Activated T-cell treated with anti-CD3 and anti-CD28 coated beads, Interleukin-2, amount 50 U/mL, for 4 hours (primary cell): ENCODE results near the gene MRC1. TPM values are rescaled to one million over a fixed set of nuclear protein-coding genes. Genes with fewer than 3 reads are reported as not detected.

Experiments
- ATAC-seq, 2 donors: fragments of 200-7000 bp; cut with Tn5 transposase; one replicate each; pipeline ENCODE4 v1.10.0; 2021
- DNase-seq: peaks from one replicate; pipeline ENCODE4 v3.0.0-alpha.2; 2020
- H3K27me3 Mint-ChIP-seq: one replicate; pipeline ENCODE4 v1.8.0; 2021; ENCODE audit warnings: low read depth, mixed read lengths
- H3K36me3 Mint-ChIP-seq: one replicate; pipeline ENCODE4 v1.8.0; 2022; ENCODE audit warnings: mixed read lengths; ENCODE audit not compliant: insufficient read depth
- H3K4me1 Mint-ChIP-seq: one replicate; pipeline ENCODE4 v1.8.0; 2021; ENCODE audit warnings: low read depth, mixed read lengths
- H3K4me3 Mint-ChIP-seq: one replicate; pipeline ENCODE4 v1.8.0; 2021; ENCODE audit warnings: mild to moderate bottlenecking, moderate library complexity, mixed read lengths
- H3K9me3 Mint-ChIP-seq: one replicate; pipeline ENCODE4 v1.8.0; 2021; ENCODE audit warnings: mixed read lengths
- total RNA-seq, 3 donors: library from RNA; stranded (reverse); gene quantifications; one replicate each; pipeline ENCODE4 v1.2.1, GENCODE V29; 2021

Gene MRC1
- under 1 TPM; 0.14 to 0.23 (median 0.16) TPM for total RNA-seq

DNA sequence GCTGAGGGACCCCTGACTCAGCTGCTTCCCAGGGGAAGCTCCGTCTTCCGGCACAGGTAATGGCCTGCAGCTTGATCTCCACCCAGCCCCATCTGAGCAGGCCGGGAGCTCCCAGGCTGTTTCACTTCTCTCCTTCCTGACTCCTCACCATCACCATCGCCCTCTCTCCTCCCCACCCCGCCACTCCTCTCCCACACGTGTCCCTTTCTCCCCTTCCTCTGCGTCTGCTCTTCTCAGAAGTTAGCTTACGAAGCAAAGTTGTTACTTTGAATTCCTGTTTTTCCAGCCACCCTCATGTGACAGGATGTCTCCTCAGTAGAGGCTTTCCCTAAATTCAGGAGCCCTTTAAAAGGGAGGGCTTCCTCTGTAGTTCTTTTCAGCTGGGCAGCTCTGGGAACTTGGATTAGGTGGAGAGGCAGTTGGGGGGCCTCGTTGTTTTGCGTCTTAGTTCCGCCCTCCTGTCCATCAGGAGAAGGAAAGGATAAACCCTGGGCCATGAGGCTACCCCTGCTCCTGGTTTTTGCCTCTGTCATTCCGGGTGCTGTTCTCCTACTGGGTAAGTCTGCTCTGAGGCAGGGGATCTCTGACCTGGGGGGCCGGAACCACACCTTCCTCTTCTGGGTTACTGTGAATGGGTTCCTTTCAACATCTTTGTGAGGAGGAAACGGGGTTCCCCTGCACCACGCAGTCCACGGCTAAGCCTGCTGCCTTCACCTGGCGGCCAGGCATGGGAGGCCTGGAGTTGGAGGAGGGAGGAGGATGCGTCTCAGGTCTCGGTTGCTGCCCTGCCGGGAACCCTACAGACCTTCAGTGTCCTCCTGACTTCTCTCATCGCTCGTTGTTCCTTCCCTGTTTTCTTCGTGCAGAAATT lies at the start of gene MRC1:
MRC1 (plus strand) TSS at position 378 of the 871 bp plus-strand sequence; CDS start at position 496, 118 bp downstream.
- Mint-ChIP-seq H3K36me3 (no peaks in the 10 kb centered on the region), H3K9me3 (no peaks in the 10 kb centered on the region), H3K4me3 (no peak within 1 kb of the TSS), H3K27me3 (peaks cover 29% of the 10 kb centered on the region), H3K4me1 (peaks cover 3% of the 10 kb centered on the region)
- ATAC-seq: peak in 1 of 2 donors; percentile 25
- DNase-seq: no peak

- Mint-ChIP-seq H3K27me3 (peaks cover 5% of the 10 kb centered on the region), H3K36me3 (no peaks in the 10 kb centered on the region), H3K9me3 (peaks cover 6% of the 10 kb centered on the region), H3K4me1 (no peaks in the 10 kb centered on the region), H3K4me3 (no peak overlapping the region)
- ATAC-seq: no peak
- no peak for DNase-seq
Observed at GRCh38 chr10:17764142-17764541, 45.0 kb upstream of the MRC1 start.

DNA sequence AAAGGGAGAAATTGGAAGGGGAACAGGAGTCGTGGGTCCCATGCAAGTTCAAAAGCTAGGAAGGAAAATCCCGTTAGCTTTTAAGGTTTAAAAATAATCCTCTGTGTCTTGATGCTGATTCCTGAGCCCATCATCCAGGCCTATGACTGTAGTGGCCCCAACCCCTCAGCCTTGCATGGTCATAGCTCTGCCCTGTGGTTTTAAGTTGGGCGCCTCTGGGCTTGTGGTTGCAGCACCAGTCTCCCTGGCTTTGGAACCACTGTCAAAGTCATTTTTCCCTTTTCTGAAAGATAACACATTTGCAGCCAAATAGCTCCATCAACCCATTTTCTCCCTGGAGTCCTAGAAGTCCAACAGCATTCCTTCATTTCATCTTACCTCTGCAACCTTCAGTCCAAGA lies 43.5 kb upstream of the MRC1 start:
- Mint-ChIP-seq H3K27me3 (peaks cover 5% of the 10 kb centered on the region), H3K36me3 (no peaks in the 10 kb centered on the region), H3K4me1 (no peaks in the 10 kb centered on the region), H3K9me3 (peaks cover 6% of the 10 kb centered on the region), H3K4me3 (no peak overlapping the region)
- no peak for DNase-seq
- no peak for ATAC-seq

DNA sequence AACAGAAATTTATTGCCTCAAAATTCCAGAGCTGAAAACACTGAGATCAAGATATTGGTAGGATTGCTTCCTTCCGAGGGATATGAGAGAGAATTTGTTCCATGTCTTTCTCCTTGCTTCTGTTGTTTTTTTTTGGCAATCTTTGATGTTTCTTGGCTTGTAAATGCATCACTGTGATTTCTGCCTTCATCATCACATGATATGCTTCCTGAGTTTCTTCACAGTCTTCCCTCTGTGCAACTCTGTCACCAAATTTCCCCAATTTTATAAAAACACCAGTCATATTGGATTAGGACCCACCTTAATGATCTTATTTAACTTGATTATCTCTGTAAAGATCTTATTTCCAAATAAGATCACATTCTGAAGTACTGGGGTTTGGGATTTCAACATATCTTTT lies 42.4 kb upstream of the MRC1 start:
- H3K4me3 Mint-ChIP-seq: no peak overlapping the region
- no peaks in the 10 kb centered on the region for H3K36me3 Mint-ChIP-seq
- ATAC-seq (no peak), DNase-seq (no peak)
- H3K4me1 Mint-ChIP-seq: no peaks in the 10 kb centered on the region
- peaks cover 6% of the 10 kb centered on the region for H3K9me3 Mint-ChIP-seq
- peaks cover 5% of the 10 kb centered on the region for H3K27me3 Mint-ChIP-seq

GRCh38 chr10:17768496-17768895 lies 40.7 kb upstream of the MRC1 start:
- no peak for ATAC-seq
- Mint-ChIP-seq H3K36me3 (no peaks in the 10 kb centered on the region), H3K27me3 (peaks cover 5% of the 10 kb centered on the region), H3K4me1 (no peaks in the 10 kb centered on the region), H3K9me3 (peaks cover 6% of the 10 kb centered on the region), H3K4me3 (no peak overlapping the region)
- DNase-seq: no peak

- DNase-seq (no peak), ATAC-seq (no peak)
- H3K9me3 Mint-ChIP-seq: peaks cover 6% of the 10 kb centered on the region
- H3K36me3 Mint-ChIP-seq: no peaks in the 10 kb centered on the region
- H3K4me1 Mint-ChIP-seq: no peaks in the 10 kb centered on the region
- peaks cover 5% of the 10 kb centered on the region for H3K27me3 Mint-ChIP-seq
- H3K4me3 Mint-ChIP-seq: no peak overlapping the region
Observed at GRCh38 chr10:17768957-17769356, 40.2 kb upstream of the MRC1 start.

DNA sequence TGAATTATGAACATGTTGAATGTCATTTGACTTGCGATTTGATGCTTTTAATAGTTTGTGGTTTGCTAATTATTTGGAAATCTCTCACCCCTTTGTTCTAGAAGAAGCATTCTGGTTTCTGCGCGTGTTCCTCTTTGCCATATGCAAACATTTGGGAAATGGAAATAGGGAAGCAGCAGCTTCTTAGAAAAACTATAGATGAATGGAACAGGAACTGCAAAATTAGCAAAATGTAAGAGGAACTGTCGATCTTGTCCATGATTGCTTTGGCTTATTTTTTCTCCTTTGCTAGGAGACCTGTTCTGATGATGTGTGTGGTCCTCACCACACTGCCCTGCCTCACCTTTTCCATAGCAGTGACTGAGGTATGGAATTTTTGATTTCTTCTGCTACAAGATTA lies 38.1 kb upstream of the MRC1 start:
- DNase-seq: no peak
- Mint-ChIP-seq H3K4me3 (no peak overlapping the region), H3K9me3 (peaks cover 5% of the 10 kb centered on the region), H3K4me1 (no peaks in the 10 kb centered on the region), H3K36me3 (no peaks in the 10 kb centered on the region), H3K27me3 (peaks cover 4% of the 10 kb centered on the region)
- no peak for ATAC-seq

- Mint-ChIP-seq H3K9me3 (no peaks in the 10 kb centered on the region), H3K4me1 (no peaks in the 10 kb centered on the region), H3K4me3 (no peak overlapping the region), H3K27me3 (peaks cover 5% of the 10 kb centered on the region), H3K36me3 (no peaks in the 10 kb centered on the region)
- ATAC-seq (no peak), DNase-seq (no peak)
Observed at GRCh38 chr10:17779784-17780183, 29.4 kb upstream of the MRC1 start.

DNA sequence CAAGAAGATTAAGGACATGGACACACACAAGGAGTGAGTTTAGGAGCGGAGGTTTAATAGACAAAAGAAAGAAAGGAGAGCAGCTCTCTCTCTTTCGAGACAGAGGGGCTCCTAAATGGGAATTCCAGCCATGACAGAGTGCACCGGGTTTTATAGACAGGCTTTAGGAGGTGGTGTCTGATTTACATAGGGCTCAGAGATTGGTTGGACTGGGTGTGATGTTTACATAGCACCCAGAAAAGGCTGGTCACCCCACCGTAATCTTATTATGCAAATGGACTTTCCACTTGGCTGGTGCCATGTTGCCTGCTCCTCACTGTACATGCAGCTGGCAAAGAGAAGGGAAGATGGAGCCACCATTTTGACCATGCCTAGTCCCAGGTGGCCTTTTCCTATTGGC lies 28.4 kb upstream of the MRC1 start:
- no peaks in the 10 kb centered on the region for H3K4me1 Mint-ChIP-seq
- ATAC-seq (no peak), DNase-seq (no peak)
- no peaks in the 10 kb centered on the region for H3K36me3 Mint-ChIP-seq
- no peaks in the 10 kb centered on the region for H3K9me3 Mint-ChIP-seq
- no peak overlapping the region for H3K4me3 Mint-ChIP-seq
- H3K27me3 Mint-ChIP-seq: peaks cover 5% of the 10 kb centered on the region

DNA sequence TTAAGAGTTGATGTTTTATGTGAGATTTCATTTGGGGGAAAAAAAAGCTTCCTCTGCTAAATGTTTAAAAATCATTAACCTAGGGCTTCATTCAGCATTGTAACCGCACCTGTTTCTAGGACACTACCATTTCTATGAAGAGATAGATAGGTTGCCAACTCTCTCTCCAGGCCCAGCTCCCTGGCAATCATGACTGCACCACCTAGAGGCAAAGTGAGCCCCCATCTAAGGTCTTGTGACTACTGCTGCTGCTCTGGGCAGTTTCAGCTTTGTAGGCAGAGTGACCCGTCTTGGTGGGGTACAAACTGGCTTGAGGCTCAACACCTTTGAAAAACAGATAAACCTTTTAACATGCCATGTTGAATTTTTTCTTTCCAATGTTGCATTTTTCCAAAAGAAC lies 27.3 kb upstream of the MRC1 start:
- Mint-ChIP-seq H3K27me3 (peaks cover 5% of the 10 kb centered on the region), H3K4me3 (no peak overlapping the region), H3K9me3 (no peaks in the 10 kb centered on the region), H3K36me3 (no peaks in the 10 kb centered on the region), H3K4me1 (no peaks in the 10 kb centered on the region)
- ATAC-seq: no peak
- DNase-seq: no peak

DNA sequence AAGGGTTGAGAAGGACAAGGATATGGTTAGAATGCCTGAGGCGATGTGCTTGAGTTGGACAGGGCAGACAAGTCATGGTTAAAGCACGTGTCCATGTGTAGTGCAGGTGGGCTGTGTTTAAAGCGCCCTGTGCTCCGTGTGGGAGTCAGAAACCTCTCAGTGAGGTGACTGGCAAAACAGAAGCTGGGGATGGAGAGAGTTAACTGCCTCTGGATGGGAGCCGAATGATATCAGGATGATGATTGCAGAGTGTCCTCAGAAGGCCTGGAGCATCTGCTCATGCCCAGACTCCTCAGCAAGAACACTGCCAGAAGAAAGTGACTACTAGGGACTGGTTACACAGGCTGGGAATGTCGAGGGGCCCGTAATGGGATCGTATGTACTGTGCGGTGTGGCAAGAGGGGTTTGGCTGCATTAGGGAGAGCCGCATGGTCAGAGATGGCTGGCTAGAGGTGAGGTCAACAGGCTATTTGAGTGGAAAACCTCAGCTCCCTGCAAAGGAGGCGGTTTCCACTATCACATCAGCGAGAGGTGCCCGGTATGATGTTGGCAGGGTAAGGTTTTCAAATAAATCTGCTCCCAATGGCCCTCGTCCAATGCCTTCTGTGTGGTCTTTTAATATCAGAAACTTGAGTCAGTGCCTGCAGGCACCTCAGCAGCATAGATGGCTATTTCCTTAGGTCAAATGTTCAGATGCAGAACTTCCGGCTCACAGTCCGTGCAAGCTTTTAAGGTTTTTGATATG lies 26.1 kb upstream of the MRC1 start:
- no peaks in the 10 kb centered on the region for H3K36me3 Mint-ChIP-seq
- H3K4me1 Mint-ChIP-seq: no peaks in the 10 kb centered on the region
- H3K27me3 Mint-ChIP-seq: peaks cover 7% of the 10 kb centered on the region
- H3K4me3 Mint-ChIP-seq: no peak overlapping the region
- no peaks in the 10 kb centered on the region for H3K9me3 Mint-ChIP-seq
- DNase-seq (no peak), ATAC-seq (no peak)

GRCh38 chr10:17783751-17784150 lies 25.4 kb upstream of the MRC1 start:
- no peaks in the 10 kb centered on the region for H3K9me3 Mint-ChIP-seq
- H3K4me1 Mint-ChIP-seq: no peaks in the 10 kb centered on the region
- H3K36me3 Mint-ChIP-seq: no peaks in the 10 kb centered on the region
- no peak overlapping the region for H3K4me3 Mint-ChIP-seq
- DNase-seq (no peak), ATAC-seq (no peak)
- peaks cover 7% of the 10 kb centered on the region for H3K27me3 Mint-ChIP-seq

- H3K27me3 Mint-ChIP-seq: peaks cover 7% of the 10 kb centered on the region
- H3K36me3 Mint-ChIP-seq: no peaks in the 10 kb centered on the region
- DNase-seq (no peak), ATAC-seq (no peak)
- no peaks in the 10 kb centered on the region for H3K9me3 Mint-ChIP-seq
- no peaks in the 10 kb centered on the region for H3K4me1 Mint-ChIP-seq
- no peak overlapping the region for H3K4me3 Mint-ChIP-seq
Observed at GRCh38 chr10:17784688-17785087, 24.5 kb upstream of the MRC1 start.

GRCh38 chr10:17785276-17785930 lies 23.7 kb upstream of the MRC1 start:
- H3K4me3 Mint-ChIP-seq: no peak overlapping the region
- ATAC-seq (no peak), DNase-seq (no peak)
- H3K4me1 Mint-ChIP-seq: no peaks in the 10 kb centered on the region
- H3K36me3 Mint-ChIP-seq: no peaks in the 10 kb centered on the region
- H3K9me3 Mint-ChIP-seq: no peaks in the 10 kb centered on the region
- H3K27me3 Mint-ChIP-seq: peaks cover 7% of the 10 kb centered on the region
